Endometrium (tissue), 2 donors: ENCODE measurements around the gene SYT1.
"Not testable (repeated sequence)": the region's sequence is repeated elsewhere in the genome, so short reads cannot be mapped to it uniquely, and the experiment has no call there.

Experiments used
- FAIRE-seq: peaks from 2 replicates; lab custom pipeline; 2012; peaks lifted over from hg19 to GRCh38; lab: Jason Lieb, UNC
- donor health status: control.
- donor health status: control.

SYT1 gene

DNA sequence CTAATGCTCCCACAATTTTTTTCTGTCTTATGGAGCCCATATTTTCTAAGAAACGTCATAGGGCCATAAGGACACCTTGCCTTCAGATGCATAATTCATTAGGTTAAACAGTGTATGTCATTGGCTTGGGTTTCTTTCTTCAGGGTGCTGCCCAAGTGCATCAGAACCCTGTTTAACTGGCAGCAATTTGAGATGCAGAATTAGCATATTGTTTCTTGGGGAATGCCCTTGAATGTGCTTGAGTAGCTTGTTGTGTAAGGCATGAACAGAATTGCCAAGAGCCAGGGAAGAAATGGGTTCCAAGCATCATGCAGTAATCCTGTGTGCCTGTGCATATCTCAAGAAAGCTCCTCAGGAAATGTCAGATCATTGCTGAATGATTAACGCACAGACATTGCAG, 277.2 kb downstream of the SYT1 start:
- no peak for FAIRE-seq

DNA sequence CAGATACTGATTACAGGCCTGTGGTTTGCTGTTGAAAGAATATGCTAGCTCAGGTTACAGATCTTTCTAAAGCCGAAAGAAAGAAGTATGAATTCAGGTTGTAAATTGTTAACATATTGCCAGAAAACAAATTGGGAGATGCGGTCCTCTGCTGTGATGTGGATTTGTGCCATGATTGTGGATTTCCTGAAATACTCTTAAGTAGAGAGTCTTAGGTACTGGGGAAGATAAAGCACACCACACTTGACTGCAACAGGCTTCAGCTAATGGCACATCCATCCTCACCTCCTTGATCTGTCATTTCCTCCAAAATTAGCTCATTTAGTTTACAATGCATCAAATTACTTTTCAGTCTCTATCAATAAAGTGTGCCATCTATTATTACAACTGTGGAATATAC, 279.2 kb downstream of the SYT1 start:
- FAIRE-seq, result no peak

DNA sequence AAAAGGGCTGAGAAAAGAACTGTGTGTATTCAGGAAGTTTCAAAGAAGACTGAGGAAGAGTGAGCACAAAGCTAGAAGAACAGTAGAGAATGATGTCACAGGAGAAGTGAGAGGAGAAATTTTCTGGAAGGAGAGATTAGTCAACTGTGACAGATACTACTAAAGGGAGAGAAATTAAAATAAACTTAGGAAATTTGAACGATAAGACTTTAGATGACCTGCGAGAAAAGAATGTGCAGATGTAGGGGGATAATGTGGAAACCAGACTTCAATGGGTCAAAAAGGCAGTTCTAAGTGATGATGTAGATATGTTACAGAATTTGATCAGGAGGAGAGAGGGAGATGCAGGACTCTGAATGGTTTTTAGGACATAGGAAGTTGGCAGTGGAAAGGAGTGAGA, 287.4 kb downstream of the SYT1 start:
- no peak for FAIRE-seq

DNA sequence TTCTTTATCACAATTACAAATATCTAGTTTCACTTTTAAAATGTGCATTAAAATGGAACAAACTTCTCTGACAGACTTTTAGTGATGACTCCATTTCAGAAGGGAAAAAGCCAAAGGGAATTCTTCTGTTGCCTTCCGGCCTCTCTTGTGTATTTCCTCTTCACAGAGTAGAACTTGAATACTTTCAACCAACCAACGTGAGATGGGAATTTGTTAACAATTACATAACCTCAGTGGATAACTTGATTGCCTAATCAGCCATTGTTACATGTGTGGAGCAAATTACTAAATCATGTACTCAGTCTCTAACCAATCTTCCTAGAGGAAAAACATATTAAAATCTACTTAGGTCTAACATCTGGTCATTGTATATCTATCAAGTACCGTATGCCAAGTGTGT, 291.1 kb downstream of the SYT1 start:
- FAIRE-seq, result no peak

DNA sequence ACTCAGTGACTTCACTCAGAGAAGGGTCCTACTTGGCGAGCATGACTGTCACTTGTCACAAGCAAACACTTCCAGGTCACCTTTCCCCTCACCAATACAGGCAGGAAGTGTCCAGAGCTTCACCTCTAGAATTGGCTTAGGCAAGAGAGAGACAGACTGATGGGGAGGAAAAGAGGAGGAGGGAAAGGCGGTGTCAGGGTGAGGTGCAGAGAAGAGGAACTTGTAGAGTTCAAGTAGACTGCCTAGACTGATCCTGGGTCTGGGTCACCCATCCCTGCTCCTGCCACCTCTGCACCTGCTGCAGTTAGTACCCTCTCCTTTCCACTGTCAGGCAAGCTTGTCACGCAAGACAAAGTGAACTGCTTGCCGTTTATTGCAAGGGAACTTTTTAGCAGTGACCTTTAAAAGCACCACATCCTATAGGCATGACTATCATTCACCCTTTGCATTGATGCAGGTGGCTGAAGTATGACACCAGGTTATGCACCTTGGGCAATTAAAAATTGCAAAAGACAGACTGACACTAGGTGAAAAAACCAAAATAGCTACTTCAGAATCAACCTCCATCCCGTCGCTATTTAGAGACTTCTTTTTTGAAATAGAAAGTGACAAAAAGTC, 292.4 kb downstream of the SYT1 start:
- FAIRE-seq, result no peak

DNA sequence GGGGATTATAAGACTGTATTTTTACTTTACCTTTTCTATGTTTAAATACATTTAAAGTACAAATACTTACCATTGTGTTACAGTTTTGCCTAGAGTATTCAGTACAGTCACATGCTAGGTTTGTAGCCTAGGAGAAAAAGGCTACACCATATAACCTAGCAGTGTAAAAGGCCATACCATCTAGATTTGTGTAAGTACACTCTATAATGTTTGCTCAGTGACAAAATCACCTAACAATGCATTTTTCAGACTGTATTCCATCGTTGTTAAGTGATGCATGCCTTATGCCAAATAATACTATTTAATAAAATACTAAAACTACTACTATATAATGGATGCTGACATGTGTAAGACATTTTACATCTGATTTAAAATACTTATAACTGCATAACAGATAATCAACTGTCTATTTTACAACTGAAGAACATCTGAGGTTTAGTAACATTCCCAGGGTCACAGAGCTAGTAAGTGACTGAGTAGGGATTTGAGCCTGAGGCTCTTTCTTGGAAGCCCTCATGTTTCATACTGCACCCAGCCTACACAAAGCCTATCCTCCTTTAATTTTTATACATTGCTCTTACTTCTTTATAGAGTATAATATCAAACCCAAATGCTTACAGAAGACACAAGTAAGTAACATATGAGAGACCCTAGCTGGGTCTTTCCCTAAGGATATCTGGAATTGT, 296.8 kb downstream of the SYT1 start:
- no peak for FAIRE-seq

DNA sequence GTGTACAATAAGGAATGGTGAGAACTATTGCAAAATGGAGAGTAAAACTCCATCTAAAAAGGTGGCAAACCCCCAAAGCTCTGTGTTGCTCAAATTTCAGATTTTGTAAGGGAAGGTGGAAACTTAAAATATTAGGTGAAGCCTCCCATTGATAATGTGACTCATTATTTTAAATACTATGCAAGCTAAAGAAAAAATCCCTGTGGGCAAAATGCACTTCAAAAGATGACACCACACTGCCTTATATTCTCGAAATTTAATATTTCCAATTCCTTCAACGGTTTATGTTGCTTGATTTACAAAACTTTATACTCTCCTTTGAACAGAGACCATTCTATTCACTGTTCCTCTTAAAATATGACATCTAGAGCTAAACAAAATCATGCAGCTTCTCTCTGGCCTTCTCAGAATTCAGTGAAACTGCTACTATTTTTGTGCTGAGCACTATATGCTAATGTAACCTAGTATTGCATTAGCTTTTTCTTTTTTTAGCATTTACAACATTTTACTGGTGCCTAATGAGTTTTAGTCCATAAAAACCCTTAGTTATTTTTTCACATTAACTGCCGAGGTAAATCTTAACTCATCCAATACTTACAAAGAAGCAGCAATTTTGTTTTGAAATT, 297.7 kb downstream of the SYT1 start:
- no peak for FAIRE-seq

DNA sequence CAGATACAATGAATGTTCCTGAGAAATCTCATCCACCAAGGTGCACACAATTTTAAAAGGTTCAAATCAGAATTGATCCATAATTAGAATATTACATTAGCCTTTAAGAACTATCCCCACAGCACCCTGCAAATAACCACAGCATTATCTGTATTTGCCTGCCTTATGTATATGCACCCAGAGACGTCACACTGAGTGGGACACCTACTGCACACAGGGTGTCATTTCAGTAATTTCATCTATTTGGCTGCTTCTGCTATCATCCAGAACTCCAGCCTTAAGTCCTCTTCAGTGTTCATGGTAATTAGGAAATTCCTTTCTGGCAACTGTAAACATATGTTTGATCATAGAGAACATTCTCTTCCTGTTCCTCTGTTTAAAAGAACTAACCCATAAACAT, 298.4 kb downstream of the SYT1 start:
- no peak for FAIRE-seq

DNA sequence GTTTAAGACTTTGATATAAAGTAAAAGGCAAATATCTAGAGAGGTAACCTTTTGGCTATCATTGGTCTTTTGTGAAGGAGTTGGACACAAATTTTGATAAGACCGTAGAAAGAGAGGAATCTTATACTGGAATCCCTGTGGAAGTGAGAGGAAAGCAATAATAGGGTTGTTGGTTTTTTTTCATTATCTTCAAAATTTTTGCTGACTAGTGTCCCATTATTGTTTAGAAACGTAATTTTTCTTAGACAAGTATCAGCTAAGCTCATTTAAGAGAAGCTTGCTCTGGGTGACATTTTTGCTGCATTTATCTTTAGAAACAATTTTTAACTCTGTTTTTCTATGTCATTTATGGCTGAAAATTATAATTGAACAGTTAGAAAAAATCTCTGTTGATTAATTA, 300.3 kb downstream of the SYT1 start:
- FAIRE-seq, result no peak

DNA sequence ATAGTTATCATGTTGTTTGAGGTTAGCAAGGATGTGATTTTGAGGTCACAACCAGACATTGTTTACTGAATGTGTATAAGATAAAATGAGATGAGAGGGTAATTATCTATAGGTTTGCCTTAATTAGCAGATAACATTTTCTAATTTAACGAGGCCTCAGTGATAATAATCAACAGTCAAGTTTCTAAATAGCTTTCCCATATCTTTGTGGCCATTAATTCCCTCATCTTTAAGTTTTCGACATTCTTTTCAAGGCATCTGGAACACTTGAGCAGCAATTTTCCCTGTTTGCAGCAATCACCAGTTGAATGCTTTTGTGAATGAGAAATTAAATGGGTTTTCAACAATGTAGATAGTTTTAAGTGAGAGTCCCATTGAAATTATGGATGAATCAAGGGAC, 304.1 kb downstream of the SYT1 start:
- no peak for FAIRE-seq

DNA sequence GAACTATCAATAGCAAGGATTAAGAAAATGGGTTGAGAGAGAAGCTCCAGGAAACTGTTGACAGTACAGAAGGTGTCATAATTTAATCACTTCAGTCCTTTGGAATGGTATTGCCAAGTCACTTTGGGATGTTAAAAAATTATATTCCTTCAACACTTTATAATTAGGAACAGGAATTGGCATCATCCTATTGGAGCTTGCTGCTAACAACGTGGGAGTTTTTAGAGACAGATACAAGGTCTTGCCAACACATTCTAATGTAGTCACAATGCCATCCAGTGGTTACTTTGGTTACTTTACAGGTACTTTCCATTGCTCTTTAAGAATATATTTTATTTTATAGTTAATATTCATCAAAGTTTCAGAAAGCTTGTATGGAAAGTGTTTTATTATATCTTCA, 310.1 kb downstream of the SYT1 start:
- peak; percentile 73 for FAIRE-seq

DNA sequence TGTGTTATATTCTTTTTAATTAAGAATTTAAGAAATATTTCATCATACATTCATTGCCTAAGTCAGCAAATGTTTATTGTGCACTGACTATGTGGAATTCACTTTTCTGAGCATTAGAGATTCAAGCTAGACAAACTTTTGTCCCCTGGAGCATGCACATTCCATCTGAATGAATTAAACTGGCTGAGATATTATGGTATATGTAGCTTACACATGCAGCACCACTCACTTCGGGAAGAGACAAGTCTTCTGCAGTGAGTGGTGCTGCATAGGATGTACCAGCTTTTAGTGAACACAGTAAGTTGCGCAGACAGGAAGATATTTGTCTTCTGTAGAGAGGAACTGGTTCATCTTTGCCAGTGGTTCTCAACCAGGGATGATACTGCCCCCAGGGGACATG, 318.4 kb downstream of the SYT1 start:
- no peak for FAIRE-seq

DNA sequence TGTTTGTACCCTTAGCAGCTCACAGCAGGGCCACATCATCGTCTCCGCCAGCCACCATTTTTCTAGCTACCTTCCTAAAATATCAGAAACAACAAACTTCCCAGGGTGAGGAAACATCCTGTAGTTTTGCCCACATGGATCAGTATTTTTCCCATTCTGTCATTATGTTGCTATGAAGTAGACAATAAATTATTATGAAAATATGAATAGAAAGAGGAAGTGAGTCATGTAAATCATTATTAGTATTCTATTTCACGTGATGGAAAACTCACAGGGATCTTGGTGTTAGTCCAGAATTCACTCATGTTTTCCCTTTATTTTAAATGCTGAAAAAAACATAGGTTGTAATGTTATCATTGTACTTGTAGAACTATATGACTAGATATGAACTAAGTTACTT, 319.4 kb downstream of the SYT1 start:
- no peak for FAIRE-seq

DNA sequence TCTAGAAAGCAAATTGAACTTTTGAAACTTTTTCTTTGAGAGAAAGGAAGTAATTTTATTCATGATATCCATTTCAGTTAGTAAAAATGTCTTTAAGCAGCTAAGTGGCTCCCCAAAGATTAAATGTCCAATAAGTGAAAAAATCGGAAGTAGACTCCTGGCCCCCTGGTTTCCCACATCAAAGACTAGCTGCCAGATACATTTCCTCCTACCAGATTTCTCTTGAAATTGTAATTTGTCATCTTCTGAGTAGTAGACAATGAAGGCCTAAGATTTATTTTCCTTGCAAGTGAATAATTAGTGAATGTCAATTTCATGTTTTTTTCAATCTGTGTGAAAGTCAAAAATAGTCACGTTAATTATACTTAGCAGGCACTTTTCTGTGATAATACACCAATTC, 321.9 kb downstream of the SYT1 start:
- no peak for FAIRE-seq

DNA sequence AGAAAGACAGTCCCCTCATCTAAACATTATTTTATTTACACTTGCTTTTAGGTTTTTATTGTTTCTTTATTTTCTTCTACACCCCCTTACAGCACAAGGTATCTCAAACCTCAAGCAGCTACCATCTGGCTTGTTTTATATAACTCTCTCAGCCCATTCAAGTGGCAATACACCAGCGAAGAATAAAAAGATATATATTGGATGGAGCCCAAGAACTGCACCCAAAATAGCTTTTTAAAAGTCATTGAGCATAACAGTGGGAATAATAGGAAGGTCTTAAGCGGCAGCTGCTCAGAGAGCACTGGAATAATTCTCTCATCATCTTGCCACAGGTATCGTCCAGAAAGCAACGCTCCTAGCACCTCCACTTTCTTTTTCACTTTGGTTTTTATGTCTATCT, 322.5 kb downstream of the SYT1 start:
- no peak for FAIRE-seq

DNA sequence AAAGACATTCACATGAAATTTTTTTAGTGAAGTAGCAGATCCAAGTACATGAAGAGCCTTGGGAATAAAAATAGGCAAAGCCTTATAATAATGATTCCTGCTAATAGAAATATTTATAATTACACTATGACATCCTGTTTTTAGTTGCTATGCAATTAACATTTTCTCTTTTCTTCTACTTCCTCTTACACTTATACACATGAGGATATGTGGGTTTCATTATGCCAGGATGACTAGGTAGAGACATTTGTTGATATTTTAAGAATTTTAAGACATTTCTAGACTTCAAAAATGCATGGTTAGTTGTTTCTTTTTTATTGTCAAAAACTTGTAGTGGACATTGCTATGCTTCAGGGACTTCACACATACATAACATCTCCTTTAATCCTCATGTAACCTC, 326.8 kb downstream of the SYT1 start:
- no peak for FAIRE-seq

DNA sequence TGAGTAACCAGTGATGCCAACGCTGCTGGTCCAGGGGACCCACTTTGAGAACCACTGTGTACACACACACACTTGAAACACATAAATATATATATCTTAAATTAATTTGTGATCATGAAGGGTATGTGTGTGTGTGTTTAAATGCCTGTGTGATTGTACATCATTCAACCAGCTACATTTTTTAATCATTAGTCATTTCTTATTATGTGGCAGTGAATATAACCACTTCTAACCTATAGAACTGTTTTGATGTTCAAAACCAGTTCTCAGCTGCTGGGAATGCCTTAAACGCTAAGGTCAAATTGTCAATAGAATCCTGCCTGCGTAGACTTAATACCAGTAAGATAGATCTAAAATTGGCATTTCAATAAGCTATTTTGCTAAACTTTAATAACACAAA, 330.0 kb downstream of the SYT1 start:
- no peak for FAIRE-seq

DNA sequence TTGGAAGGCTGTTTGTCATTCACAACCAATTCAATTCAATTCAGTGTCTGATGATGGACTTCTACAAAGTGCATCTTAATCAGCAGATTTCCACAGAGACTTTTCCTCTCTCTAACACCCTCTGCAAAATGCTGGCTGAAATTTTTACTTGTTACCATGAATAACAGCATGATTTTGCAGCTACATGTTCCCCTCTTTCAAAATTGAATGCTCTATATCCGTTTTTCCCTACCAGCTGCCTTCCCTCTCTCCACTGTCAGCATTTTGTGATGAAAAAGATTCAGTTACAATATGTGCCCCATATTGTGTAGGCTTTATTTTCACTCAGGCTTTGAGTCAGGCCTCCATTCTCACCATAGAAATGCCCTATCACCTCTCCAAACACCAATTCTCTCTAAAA, 334.6 kb downstream of the SYT1 start:
- FAIRE-seq, result no peak

DNA sequence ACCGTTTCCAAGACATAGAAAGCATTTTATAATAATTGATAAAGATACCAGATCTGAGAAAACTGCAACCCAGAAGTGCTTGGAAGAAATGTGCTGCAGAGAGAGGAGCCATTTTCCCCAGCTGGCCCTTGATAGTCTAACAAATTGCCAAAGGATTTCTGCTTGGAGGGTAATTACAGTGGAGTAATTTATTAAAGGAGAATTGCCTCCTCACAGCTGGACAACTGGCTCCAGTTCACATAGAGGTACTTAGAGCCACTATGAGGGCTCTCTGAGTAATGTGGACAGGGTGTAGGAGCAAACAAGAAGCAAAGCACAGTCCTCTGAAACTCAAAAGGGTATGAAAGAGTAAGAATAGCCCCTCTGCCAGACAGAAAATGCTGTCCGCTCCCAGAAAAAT, 335.6 kb downstream of the SYT1 start:
- FAIRE-seq, result no peak

DNA sequence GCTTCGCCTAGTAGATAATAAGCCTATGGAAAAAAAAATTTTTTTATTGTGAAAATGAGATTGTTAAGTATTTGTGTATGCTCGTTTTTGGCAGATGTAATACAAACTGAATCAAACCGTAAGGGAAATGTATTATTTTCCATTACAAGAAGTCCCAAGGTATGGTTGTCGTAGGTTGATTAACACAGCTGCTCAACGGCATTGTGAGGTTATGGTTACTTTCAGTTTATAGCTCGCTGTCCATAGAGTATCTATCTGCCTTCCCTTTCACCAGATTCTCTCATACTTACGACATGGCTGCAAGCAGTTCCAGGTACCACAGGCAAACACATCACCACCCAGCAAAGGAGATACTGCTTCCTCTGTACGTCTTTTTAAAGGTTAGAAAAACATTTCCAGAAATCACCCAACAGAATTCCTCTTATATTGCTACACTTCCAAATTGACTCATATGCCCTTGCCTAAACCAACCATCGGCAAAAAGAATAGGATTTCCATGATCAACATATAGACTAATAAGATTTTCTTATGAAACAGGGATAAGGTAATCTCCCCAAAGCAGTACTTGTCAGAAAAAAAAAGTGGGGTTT, 338.6 kb downstream of the SYT1 start:
- no peak for FAIRE-seq

DNA sequence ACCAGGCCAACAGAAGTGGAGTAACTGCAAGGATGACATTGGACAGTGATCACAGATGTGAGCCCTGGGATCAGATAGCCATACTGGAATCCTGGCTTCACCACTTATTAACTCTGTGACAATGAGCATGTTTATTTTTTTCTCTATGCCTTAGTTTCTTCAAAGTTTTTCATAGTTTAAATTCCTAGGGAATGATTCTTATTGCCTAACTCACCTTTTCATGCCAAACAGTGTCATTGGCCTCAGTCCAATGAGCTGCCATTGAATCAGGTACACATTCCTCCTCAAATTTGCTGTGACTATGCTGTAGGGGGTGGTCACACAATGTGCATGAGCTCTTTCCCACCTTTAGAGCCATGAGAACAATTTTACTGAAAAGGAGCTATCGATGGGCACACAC, 342.3 kb downstream of the SYT1 start:
- FAIRE-seq, result no peak

DNA sequence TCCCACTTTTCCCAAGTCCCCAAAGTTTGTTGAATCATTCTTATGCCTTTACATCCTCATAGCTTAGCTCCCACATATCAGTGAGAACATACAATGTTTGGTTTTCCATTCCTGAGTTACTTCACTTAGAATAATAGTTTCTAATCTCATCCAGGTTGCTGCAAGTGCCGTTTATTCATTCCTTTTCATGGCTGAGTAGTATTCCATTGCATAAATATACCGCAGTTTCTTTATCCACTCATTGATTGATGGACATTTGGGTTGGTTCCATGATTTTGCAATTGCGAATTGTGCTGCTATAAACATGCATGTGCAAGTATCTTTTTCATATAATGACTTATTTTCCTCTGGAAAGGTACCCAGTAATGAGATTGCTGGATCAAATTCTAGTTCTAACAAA, 345.8 kb downstream of the SYT1 start:
- not testable (repeated sequence) for FAIRE-seq

DNA sequence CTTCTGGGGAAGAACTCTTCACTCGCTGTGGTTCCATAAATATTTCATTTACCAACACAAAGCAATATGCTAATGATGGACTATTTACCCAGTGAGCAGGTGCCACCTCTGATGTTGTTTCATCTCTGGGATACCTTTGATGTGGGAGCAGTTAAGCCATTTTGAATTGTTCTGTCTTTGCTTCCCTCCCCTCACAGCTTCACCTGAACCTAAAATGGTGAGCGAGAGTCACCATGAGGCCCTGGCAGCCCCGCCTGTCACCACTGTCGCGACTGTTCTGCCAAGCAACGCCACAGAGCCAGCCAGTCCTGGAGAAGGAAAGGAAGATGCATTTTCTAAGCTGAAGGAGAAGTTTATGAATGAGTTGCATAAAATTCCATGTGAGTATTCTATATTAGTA, 352.7 kb downstream of the SYT1 start:
- no peak for FAIRE-seq

DNA sequence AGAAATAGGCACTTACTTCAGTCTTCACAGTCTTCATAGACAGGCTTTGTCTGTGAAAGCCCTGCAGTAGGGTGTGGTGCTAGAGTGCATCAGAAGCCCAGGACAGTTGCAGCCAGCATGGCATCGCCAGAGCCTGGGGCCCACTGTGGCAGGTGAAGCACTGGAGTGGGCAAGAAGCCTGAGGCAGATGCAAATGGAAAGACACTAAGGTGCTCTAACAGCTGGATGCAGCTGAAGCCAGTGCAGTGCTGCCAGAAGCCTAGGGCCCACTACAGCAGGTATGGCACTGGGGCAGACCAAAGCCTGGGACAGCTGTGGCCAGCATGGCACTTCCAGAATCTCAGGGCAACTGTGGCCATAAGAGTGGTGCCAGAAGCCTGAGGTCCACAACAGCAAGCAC, 358.6 kb downstream of the SYT1 start:
- no peak for FAIRE-seq
